GM12878 (cell line): ENCODE results near the gene ZC3H7B. TPM values are rescaled to one million over a fixed set of nuclear protein-coding genes. Genes with fewer than 3 reads are reported as not detected.

Experiments used
- ATAC-seq: fragments of 200-7000 bp; cut with Tn5 transposase; 3 replicates; pipeline ENCODE4 v1.9.1; 2020; ENCODE audit warnings: mild to moderate bottlenecking, moderate library complexity
- BruUV-seq: library from RNA; stranded (reverse); fragments of 400-500 nt; replicated peaks from 2 replicates; lab custom pipeline; 2021; lab: Mats Ljungman, UMichigan
- CTCF ChIA-PET: fragments of 300-600 bp; sonication (Branson Sonifier 250); formaldehyde crosslinking; extraction: SDS; loops from one replicate; lab custom pipeline; 2021; ENCODE audit warnings: inconsistent platforms; lab: Yijun Ruan, JAX
- POLR2A ChIA-PET: fragments of 350-600 bp; formaldehyde crosslinking; extraction: SDS; loops from one replicate; lab custom pipeline; 2021; ENCODE audit warnings: inconsistent platforms; lab: Charles Lee
- RAD21 ChIA-PET: fragments of 300-600 bp; sonication (Branson Sonifier 250); formaldehyde crosslinking; loops from one replicate; lab custom pipeline; 2023; ENCODE audit warnings: antibody characterized with exemption; ENCODE audit not compliant: unreplicated experiment; lab: Charles Lee
- SMC1A ChIA-PET: fragments of 300-600 bp; sonication (Branson Sonifier 250); formaldehyde crosslinking; loops from one replicate; lab custom pipeline; 2023; ENCODE audit not compliant: unreplicated experiment, uncharacterized antibody; lab: Charles Lee
- DNase-seq: peaks from one replicate; pipeline ENCODE4 v3.0.0-alpha.2; 2011; ENCODE audit warnings: low read depth, low spot score
- FAIRE-seq: peaks from 3 replicates; lab custom pipeline; 2011; peaks lifted over from hg19 to GRCh38; lab: Jason Lieb, UNC
- H2AFZ ChIP-seq: 2 replicates; pipeline ENCODE4 v1.6.0; 2011; ENCODE audit warnings: low read depth, low read length, control low read depth; ENCODE audit not compliant: control insufficient read depth
- H3K27ac ChIP-seq: 2 replicates; pipeline ENCODE4 v1.5.1; 2011; ENCODE audit warnings: control low read depth; ENCODE audit not compliant: control insufficient read depth, insufficient read depth
- H3K27me3 ChIP-seq, 2 experiments: replicated peaks in 1 of 2; 2 replicates each; pipeline versions ENCODE4 v1.6.0 to v1.6.1; 2011; ENCODE audit warnings: low read length in 1 of 2; ENCODE audit not compliant: control insufficient read depth in 2 of 2, insufficient read depth in 2 of 2
- H3K36me3 ChIP-seq, 2 experiments: 2 replicates each; pipeline ENCODE4 v1.5.1; 2011; ENCODE audit warnings: low read length in 1 of 2; ENCODE audit not compliant: control insufficient read depth in 2 of 2, insufficient read depth in 2 of 2
- H3K4me1 ChIP-seq: 2 replicates; pipeline ENCODE4 v1.6.1; 2011; ENCODE audit warnings: mild to moderate bottlenecking, low read length, moderate library complexity, mixed read lengths; ENCODE audit not compliant: control insufficient read depth, insufficient read depth
- H3K4me2 ChIP-seq: 2 replicates; pipeline ENCODE4 v1.6.0; 2011; ENCODE audit warnings: control low read depth; ENCODE audit not compliant: control insufficient read depth, insufficient read depth
- H3K4me3 ChIP-seq: fragments of 200-600 bp; sonication (generic); 2 replicates; pipeline ENCODE4 v1.5.1; 2016
- H3K79me2 ChIP-seq: 2 replicates; pipeline ENCODE4 v1.6.0; 2011; ENCODE audit warnings: low read length; ENCODE audit not compliant: control insufficient read depth, insufficient read depth
- H3K9ac ChIP-seq: 2 replicates; pipeline ENCODE4 v1.8.0; 2011; ENCODE audit warnings: low read length, control low read depth, mixed read lengths; ENCODE audit not compliant: control insufficient read depth, insufficient read depth
- H3K9me3 ChIP-seq: replicated peaks from 3 replicates; pipeline ENCODE4 v1.5.1; 2011; ENCODE audit warnings: mild to moderate bottlenecking, low read length; ENCODE audit not compliant: control insufficient read depth, insufficient read depth
- H4K20me1 ChIP-seq: 2 replicates; pipeline ENCODE4 v1.6.0; 2011; ENCODE audit not compliant: control insufficient read depth, insufficient read depth
- BRCA1 ChIP-seq: IDR thresholded peaks from 2 replicates; pipeline ENCODE4 v1.6.1; 2011; ENCODE audit warnings: low read depth, low read length, improper control_type of control experiment
- NR2F1 ChIP-seq: fragments of 450-650 bp; conservative IDR thresholded peaks from 2 replicates; pipeline ENCODE4 v1.6.1; 2017; ENCODE audit warnings: mild to moderate bottlenecking
- WRNIP1 ChIP-seq: IDR thresholded peaks from 2 replicates; pipeline ENCODE4 v1.6.1; 2011; ENCODE audit warnings: low read depth, low read length, improper control_type of control experiment, borderline replicate concordance
- WGBS: methylation state at CpG from one replicate; pipeline ENCODE4 v1.1.6; 2016; ENCODE audit warnings: low lambda C conversion rate; ENCODE audit not compliant: insufficient replicate concordance, insufficient coverage; ENCODE audit errors: missing lambda C conversion rate; 5-methylcytosine and 5-hydroxymethylcytosine counted together
- in situ Hi-C: fragments of 300-500 bp; cut with MboI; formaldehyde crosslinking; loops from 9 replicates; pipeline ENCODE4 v1.14.3; 2018; ENCODE audit warnings: mixed read lengths
- intact Hi-C: fragments of 100-400 bp; cut with micrococcal nuclease; formaldehyde crosslinking; loops from one replicate; pipeline ENCODE4 v1.14.2; 2022; ENCODE audit not compliant: unreplicated experiment
- polyA plus RNA-seq, 11 experiments: library from polyadenylated mRNA; depleted of rRNA in 4 of 11; unstranded in 6 of 11; stranded (reverse) in 5 of 11; fragments of >200 nt; fragmentation: Nextera tagmentation in 4 of 11; fragmentation: Illumina TruSeq in 1 of 11; extraction: Ambion mirVana in 4 of 11; extraction: Trizol in 1 of 11; gene quantifications; 1 replicate in 1 of 11; 2 replicates in 10 of 11; pipeline versions ENCODE4 v1.2.1 to v1.2.3, GENCODE V29; 2011 to 2016; ENCODE audit warnings: inconsistent platforms in 2 of 11, missing spikeins in 2 of 11, low read depth in 1 of 11
- total RNA-seq, 4 experiments: library from RNA; depleted of rRNA in 3 of 4; stranded (reverse); fragments of >200 nt in 3 of 4; fragmentation: Illumina TruSeq in 1 of 4; extraction: Trizol in 1 of 4; gene quantifications; 2 replicates each; pipeline versions ENCODE4 v1.2.1 to v1.2.3, GENCODE V29; 2013 to 2021
- TF ChIP-seq, protein P1 (sequence below): fragments of 450-650 bp; IDR thresholded peaks from 2 replicates; pipeline ENCODE4 v1.6.1; 2018; ENCODE audit warnings: borderline replicate concordance, mild to moderate bottlenecking; ENCODE audit not compliant: partially characterized antibody
- TF ChIP-seq, protein P2 (sequence below): IDR thresholded peaks from 2 replicates; pipeline ENCODE4 v1.6.1; 2011; ENCODE audit warnings: borderline replicate concordance, low read depth, mild to moderate bottlenecking, moderate library complexity, mixed read lengths, low read length; ENCODE audit not compliant: insufficient read depth; ENCODE audit errors: extremely low read length

ZC3H7B gene
- total and polyA plus RNA-seq, 10 of the 15 experiments (the other 5 are each of a cell fraction or from before 2014, with no cell fraction given) = 0.26 to 52.3 (median 22.4) TPM

DNA sequence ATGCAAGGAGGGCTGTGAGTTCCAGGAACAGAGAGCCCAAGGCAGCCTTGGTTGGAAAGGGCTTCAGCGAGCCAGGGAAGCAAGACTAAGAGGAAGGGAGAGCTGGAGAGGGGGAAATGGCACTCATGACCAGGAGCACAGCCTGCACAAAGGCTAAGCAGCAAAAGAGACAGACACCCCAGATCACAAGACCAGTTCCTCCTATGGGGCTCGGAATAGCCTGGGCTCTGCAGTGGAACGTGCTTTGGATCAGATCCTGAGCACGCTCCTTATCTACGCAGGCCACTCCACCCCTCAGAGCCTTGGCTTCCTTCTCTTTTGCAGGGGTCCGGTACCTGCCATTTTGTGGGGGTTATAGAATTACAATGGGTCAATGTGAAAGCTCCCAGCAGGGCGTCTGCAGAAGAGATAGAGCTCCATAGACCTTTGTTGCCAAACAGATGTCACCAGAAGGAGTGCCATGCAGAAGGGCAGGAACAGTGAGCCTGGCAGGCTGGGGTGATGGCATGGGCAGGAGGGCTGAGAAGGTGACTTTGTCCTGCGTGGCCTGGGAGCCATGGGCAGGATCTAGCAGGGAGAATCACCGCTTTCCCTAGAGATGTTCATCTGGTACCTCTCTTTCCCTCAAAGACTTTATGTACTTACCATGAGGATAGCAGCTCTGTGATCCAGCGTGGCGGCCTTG, 33.8 kb downstream of the ZC3H7B start (continued):
- TF ChIP-seq, protein P1, sequence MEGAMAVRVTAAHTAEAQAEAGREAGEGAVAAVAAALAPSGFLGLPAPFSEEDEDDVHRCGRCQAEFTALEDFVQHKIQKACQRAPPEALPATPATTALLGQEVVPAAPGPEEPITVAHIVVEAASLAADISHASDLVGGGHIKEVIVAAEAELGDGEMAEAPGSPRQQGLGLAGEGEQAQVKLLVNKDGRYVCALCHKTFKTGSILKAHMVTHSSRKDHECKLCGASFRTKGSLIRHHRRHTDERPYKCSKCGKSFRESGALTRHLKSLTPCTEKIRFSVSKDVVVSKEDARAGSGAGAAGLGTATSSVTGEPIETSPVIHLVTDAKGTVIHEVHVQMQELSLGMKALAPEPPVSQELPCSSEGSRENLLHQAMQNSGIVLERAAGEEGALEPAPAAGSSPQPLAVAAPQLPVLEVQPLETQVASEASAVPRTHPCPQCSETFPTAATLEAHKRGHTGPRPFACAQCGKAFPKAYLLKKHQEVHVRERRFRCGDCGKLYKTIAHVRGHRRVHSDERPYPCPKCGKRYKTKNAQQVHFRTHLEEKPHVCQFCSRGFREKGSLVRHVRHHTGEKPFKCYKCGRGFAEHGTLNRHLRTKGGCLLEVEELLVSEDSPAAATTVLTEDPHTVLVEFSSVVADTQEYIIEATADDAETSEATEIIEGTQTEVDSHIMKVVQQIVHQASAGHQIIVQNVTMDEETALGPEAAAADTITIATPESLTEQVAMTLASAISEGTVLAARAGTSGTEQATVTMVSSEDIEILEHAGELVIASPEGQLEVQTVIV = no peak

DNA sequence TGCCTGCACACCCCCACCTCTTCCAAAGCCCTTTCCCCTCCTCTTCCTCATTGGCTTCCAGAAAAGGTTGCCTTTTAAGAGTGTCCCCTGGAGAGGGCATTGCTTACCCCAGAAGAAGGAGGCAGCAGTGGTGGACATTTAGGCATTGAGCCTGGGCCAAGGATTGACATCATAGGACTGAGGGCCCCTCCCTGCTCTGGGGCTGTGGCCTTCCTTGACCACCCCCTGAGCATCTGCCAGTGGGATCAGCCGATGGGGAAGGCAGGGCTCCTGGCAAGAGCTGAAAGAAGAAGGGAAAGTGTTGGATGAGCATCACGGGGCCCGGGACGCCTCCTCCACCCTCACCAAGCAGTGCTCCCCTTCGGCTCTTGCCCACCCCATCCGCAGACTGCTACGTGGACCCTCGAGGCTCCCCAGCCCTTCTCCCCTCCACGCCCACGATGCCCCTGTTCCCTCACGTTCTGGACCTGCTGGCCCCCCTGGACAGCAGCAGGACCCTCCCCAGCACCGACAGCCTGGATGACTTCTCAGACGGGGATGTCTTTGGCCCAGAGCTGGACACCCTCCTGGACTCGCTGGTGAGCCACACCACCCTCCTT, 37.4 kb downstream of the ZC3H7B start:
- DNase-seq = no peak
- Histone ChIP-seq H3K27me3 (no peaks in the 10 kb centered on the region), H3K4me2 (no peak overlapping the region), H3K9me3 (no peaks in the 10 kb centered on the region), H3K36me3 (peaks cover 13 to 19% of the 10 kb centered on the region in 2 experiments; a peak in 3 of 4 replicates), H3K4me3 (no peak overlapping the region), H3K4me1 (no peaks in the 10 kb centered on the region), H3K79me2 (no peaks in the 10 kb centered on the region), H3K9ac (no peak overlapping the region), H2AFZ (no peak overlapping the region), H4K20me1 (no peaks in the 10 kb centered on the region), H3K27ac (no peak overlapping the region)
- ATAC-seq = no peak
- no peak for TF ChIP-seq BRCA1
- TF ChIP-seq, protein P2, sequence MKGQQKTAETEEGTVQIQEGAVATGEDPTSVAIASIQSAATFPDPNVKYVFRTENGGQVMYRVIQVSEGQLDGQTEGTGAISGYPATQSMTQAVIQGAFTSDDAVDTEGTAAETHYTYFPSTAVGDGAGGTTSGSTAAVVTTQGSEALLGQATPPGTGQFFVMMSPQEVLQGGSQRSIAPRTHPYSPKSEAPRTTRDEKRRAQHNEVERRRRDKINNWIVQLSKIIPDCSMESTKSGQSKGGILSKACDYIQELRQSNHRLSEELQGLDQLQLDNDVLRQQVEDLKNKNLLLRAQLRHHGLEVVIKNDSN = no peak
- TF ChIP-seq NR2F1 = no peak
- no peak for TF ChIP-seq WRNIP1
- intact Hi-C loops = no loop called here
- no TSS peak for BruUV-seq
- SMC1A ChIA-PET = no interaction called here
- POLR2A ChIA-PET = no interaction called here
- 96% methylated on average over 9 of the region's 14 CpGs for WGBS
- FAIRE-seq = no peak
- CTCF ChIA-PET = interaction anchor here (0.6 kb wide), 1 partner anchor 72 kb away, joined by 3 read pairs; no protein-coding TSS in a partner anchor
- in situ Hi-C loops = no loop called here
- RAD21 ChIA-PET = no interaction called here
